Astrocyte (in vitro differentiated cells and primary cell): Measurements from ENCODE around the gene STK39.

Experiments used
- EZH2 ChIP-seq: IDR thresholded peaks from 2 replicates; pipeline ENCODE4 v1.6.1; 2012; ENCODE audit warnings: mild to moderate bottlenecking, low read length, inconsistent platforms; ENCODE audit not compliant: insufficient read depth
- TF ChIP-seq, protein P1 (sequence below): IDR thresholded peaks from 2 replicates; pipeline ENCODE4 v1.5.1; 2011; ENCODE audit warnings: low read depth, mild to moderate bottlenecking, inconsistent platforms, low read length, moderate library complexity; ENCODE audit not compliant: insufficient read depth

DNA sequence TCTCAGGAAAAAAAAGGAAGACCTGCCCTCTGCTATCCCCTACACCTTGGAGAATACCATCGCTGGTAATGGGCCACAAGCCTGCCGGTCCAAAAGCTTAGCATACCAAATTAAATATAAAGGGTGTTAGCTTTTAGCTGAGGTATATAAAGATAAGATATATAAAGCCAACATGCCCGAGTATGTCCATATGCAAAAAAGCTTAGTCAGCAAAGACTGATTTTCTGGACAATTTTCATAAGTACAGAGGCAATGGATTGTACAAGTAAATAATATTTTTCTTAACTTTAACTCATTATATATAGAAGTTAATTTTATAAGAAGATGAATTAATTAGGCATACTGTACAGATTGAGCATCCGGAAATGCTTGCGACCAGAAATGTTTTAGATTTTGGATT lies 106.5 kb downstream of the STK39 start:
- TF ChIP-seq, protein P1, sequence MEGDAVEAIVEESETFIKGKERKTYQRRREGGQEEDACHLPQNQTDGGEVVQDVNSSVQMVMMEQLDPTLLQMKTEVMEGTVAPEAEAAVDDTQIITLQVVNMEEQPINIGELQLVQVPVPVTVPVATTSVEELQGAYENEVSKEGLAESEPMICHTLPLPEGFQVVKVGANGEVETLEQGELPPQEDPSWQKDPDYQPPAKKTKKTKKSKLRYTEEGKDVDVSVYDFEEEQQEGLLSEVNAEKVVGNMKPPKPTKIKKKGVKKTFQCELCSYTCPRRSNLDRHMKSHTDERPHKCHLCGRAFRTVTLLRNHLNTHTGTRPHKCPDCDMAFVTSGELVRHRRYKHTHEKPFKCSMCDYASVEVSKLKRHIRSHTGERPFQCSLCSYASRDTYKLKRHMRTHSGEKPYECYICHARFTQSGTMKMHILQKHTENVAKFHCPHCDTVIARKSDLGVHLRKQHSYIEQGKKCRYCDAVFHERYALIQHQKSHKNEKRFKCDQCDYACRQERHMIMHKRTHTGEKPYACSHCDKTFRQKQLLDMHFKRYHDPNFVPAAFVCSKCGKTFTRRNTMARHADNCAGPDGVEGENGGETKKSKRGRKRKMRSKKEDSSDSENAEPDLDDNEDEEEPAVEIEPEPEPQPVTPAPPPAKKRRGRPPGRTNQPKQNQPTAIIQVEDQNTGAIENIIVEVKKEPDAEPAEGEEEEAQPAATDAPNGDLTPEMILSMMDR, result no peak
- no peak for TF ChIP-seq EZH2
